SK-N-SH (cell line): Measurements from ENCODE around the gene C4BPB.

Experiments used
- FOXJ3 ChIP-seq: sonication (generic); formaldehyde crosslinking; IDR thresholded peaks from 2 replicates; pipeline ENCODE4 v1.5.1; 2020; ENCODE audit warnings: mild to moderate bottlenecking, missing genetic modification reagents
- GABPA ChIP-seq: IDR thresholded peaks from 2 replicates; pipeline ENCODE4 v1.4.0; 2012; ENCODE audit warnings: low read depth, mild to moderate bottlenecking
- GATA2 ChIP-seq: sonication (generic); formaldehyde crosslinking; IDR thresholded peaks from 2 replicates; pipeline ENCODE4 v1.5.0; 2020; ENCODE audit warnings: mild to moderate bottlenecking, missing genetic modification reagents
- NFIC ChIP-seq: IDR thresholded peaks from 2 replicates; pipeline ENCODE4 v1.4.0; 2012; ENCODE audit warnings: borderline replicate concordance
- REST ChIP-seq: IDR thresholded peaks from 2 replicates; pipeline ENCODE4 v1.6.1; 2012; ENCODE audit warnings: mild to moderate bottlenecking, low read depth, low read length, moderate library complexity
- SIN3A ChIP-seq: IDR thresholded peaks from 2 replicates; pipeline ENCODE4 v1.6.1; 2012; ENCODE audit warnings: low read depth, mild to moderate bottlenecking, low read length, moderate library complexity, borderline replicate concordance
- TAF1 ChIP-seq: IDR thresholded peaks from 2 replicates; pipeline ENCODE4 v1.6.1; 2012; ENCODE audit warnings: low read depth, mild to moderate bottlenecking, low read length, moderate library complexity, borderline replicate concordance
- YY1 ChIP-seq: IDR thresholded peaks from 2 replicates; pipeline ENCODE4 v1.4.0; 2012; ENCODE audit warnings: low read depth, mild to moderate bottlenecking
- TF ChIP-seq, protein P1 (sequence below): fragments of 150-350 bp; IDR thresholded peaks from 2 replicates; pipeline ENCODE4 v1.6.1; 2016; ENCODE audit warnings: mild to moderate bottlenecking, low read depth, low read length
- TF ChIP-seq, protein P2 (sequence below): fragments of 200-600 bp; sonication (generic); IDR thresholded peaks from 2 replicates; pipeline ENCODE4 v1.6.1; 2017; ENCODE audit warnings: antibody characterized with exemption, mild to moderate bottlenecking, moderate library complexity

DNA sequence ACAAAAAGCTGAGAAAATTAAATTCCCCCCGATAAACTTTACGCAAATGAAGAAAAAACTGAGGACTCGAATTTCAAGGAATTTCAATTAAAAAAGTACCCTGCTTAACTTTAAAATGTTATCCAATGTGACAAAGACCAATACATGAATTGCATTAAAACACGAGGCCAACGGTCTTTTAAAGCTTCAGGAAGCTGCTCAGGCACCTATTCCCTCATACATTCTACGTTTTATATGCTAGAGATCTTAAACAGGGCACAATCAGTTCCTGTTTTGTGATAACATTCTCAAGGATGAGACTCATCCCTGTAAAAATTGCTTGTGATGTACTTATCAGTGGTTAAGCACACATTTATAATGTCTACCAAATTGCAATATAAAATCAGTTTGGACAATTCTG lies 40.6 kb upstream of the C4BPB start:
- TF ChIP-seq REST (no peak), GABPA (no peak), NFIC (no peak), YY1 (no peak), TAF1 (no peak), SIN3A (no peak), GATA2 (CRISPR knock-in tag) (no peak), FOXJ3 (CRISPR knock-in tag) (no peak)
- TF ChIP-seq, protein P1, sequence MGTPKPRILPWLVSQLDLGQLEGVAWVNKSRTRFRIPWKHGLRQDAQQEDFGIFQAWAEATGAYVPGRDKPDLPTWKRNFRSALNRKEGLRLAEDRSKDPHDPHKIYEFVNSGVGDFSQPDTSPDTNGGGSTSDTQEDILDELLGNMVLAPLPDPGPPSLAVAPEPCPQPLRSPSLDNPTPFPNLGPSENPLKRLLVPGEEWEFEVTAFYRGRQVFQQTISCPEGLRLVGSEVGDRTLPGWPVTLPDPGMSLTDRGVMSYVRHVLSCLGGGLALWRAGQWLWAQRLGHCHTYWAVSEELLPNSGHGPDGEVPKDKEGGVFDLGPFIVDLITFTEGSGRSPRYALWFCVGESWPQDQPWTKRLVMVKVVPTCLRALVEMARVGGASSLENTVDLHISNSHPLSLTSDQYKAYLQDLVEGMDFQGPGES = no peak
- TF ChIP-seq, protein P2, sequence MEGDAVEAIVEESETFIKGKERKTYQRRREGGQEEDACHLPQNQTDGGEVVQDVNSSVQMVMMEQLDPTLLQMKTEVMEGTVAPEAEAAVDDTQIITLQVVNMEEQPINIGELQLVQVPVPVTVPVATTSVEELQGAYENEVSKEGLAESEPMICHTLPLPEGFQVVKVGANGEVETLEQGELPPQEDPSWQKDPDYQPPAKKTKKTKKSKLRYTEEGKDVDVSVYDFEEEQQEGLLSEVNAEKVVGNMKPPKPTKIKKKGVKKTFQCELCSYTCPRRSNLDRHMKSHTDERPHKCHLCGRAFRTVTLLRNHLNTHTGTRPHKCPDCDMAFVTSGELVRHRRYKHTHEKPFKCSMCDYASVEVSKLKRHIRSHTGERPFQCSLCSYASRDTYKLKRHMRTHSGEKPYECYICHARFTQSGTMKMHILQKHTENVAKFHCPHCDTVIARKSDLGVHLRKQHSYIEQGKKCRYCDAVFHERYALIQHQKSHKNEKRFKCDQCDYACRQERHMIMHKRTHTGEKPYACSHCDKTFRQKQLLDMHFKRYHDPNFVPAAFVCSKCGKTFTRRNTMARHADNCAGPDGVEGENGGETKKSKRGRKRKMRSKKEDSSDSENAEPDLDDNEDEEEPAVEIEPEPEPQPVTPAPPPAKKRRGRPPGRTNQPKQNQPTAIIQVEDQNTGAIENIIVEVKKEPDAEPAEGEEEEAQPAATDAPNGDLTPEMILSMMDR = no peak
